OCI-LY3 (cell line): ENCODE results near the gene PLGRKT.
"Not testable (repeated sequence)": the region's sequence is repeated elsewhere in the genome, so short reads cannot be mapped to it uniquely, and the experiment has no call there.

Source experiments
- H2AFZ ChIP-seq: fragments of 200-600, 300-600 bp; shearing (Covaris generic); 2 replicates; pipeline ENCODE4 v1.6.0; 2014; ENCODE audit warnings: antibody characterized with exemption, low read depth, low read length
- H3K27ac ChIP-seq: fragments of 200-600, 300-600 bp; sonication (generic); 2 replicates; pipeline ENCODE4 v1.5.1; 2014; ENCODE audit warnings: mild to moderate bottlenecking, low read length, moderate library complexity, mixed read lengths
- H3K27me3 ChIP-seq: fragments of 200-600, 300-600 bp; sonication (generic); 2 replicates; pipeline ENCODE4 v1.6.1; 2014; ENCODE audit warnings: low read depth, low read length, mixed read lengths
- H3K36me3 ChIP-seq: fragments of 200-600, 300-600 bp; sonication (generic); replicated peaks from 2 replicates; pipeline ENCODE3; 2014; ENCODE audit warnings: low read depth, low read length, mixed read lengths
- H3K4me1 ChIP-seq: fragments of 300-600, 200-600 bp; sonication (generic); 2 replicates; pipeline ENCODE4 v1.6.1; 2014; ENCODE audit warnings: low read length, mixed read lengths
- H3K4me2 ChIP-seq: fragments of 200-600, 300-600 bp; sonication (generic); 2 replicates; pipeline ENCODE4 v1.6.1; 2014; ENCODE audit warnings: low read length, mixed read lengths
- H3K4me3 ChIP-seq: fragments of 300-600, 200-600 bp; sonication (generic); 2 replicates; pipeline ENCODE4 v1.5.1; 2014; ENCODE audit warnings: antibody characterized with exemption, mild to moderate bottlenecking, low read length, moderate library complexity
- H3K79me2 ChIP-seq: fragments of 300-600, 200-600 bp; shearing (Covaris generic); 2 replicates; pipeline ENCODE4 v1.6.1; 2014; ENCODE audit warnings: mild to moderate bottlenecking, low read length, mixed read lengths
- H3K9ac ChIP-seq: fragments of 300-600, 200-600 bp; shearing (Covaris generic); 2 replicates; pipeline ENCODE4 v1.6.0; 2014; ENCODE audit warnings: mild to moderate bottlenecking, low read length, moderate library complexity
- H3K9me3 ChIP-seq: fragments of 200-600, 300-600 bp; shearing (Covaris generic); 2 replicates; pipeline ENCODE4 v1.6.1; 2014; ENCODE audit warnings: low read length, mixed read lengths; ENCODE audit not compliant: insufficient read depth
- H4K20me1 ChIP-seq: fragments of 200-600, 300-600 bp; sonication (generic); 2 replicates; pipeline ENCODE4 v1.6.1; 2016; ENCODE audit warnings: low read length, mixed read lengths; ENCODE audit not compliant: insufficient read depth
- CTCF ChIP-seq: fragments of 200-600, 300-600 bp; sonication (generic); IDR thresholded peaks from 2 replicates; pipeline ENCODE4 v1.5.1; 2014; ENCODE audit warnings: antibody characterized with exemption, low read length, low read depth
- EZH2phosphoT487 ChIP-seq: fragments of 200-600 bp; shearing (Covaris generic); IDR thresholded peaks from 2 replicates; pipeline ENCODE4 v1.6.1; 2018; ENCODE audit warnings: antibody characterized with exemption, mixed run types, low read depth

The PLGRKT gene

DNA sequence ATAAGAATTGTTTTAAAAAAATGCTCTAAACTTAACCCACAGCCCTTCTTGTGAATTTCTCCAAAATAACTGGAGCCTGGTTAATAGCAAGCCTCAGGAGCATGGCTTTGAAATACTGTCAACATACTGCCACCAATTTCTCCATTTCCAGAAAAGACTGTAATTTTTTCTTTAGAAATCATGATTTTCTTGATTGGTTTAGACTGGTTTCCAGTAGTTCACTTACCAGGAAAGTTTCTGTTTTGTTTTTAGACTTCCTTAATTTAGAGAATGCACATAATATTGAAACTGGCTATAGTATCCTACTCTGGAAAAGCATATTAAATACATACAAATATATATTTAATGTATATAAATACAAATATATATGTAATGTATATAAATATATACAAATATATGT, 8.2 kb upstream of the PLGRKT start:
- no peak overlapping the region for H3K27ac ChIP-seq
- TF ChIP-seq CTCF (no peak), EZH2phosphoT487 (no peak)

DNA sequence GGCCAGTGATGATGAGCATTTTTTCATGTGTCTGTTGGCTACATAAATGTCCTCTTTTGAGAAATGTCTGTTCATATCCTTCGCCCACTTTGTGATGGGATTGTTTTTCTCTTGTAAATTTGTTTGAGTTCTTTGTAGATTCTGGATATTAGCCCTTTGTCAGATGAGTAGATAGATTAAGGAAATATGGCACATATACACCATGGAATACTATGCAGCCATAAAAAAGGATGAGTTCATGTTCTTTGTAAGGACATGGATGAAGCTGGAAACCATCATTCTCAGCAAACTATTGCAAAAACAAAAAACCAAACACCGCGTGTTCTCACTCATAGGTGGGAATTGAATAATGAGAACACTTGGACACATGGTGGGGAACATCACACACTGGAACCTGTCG, 7.4 kb upstream of the PLGRKT start:
- H3K9me3 ChIP-seq, H3K4me3 ChIP-seq, H3K27me3 ChIP-seq, H3K36me3 ChIP-seq, H3K9ac ChIP-seq, H4K20me1 ChIP-seq, H2AFZ ChIP-seq, H3K4me2 ChIP-seq, H3K79me2 ChIP-seq, H3K27ac ChIP-seq: not testable (repeated sequence)
- peaks cover 59% of the 10 kb centered on the region for H3K4me1 ChIP-seq

More for the DNA sequence above, 8.2 kb upstream of the PLGRKT start:
- Histone ChIP-seq H2AFZ (no peak overlapping the region), H3K9ac (no peak overlapping the region), H3K36me3 (no peaks in the 10 kb centered on the region), H3K79me2 (no peaks in the 10 kb centered on the region), H3K4me2 (no peak overlapping the region), H3K9me3 (no peaks in the 10 kb centered on the region), H3K4me1 (peaks cover 53% of the 10 kb centered on the region), H3K4me3 (no peak overlapping the region), H3K27me3 (no peaks in the 10 kb centered on the region), H4K20me1 (no peaks in the 10 kb centered on the region)

GRCh38 chr9:5443850-5444249, 6.1 kb upstream of the PLGRKT start:
- Histone ChIP-seq H3K4me2 (no peak overlapping the region), H2AFZ (no peak overlapping the region), H3K36me3 (no peaks in the 10 kb centered on the region), H3K4me1 (peaks cover 59% of the 10 kb centered on the region), H3K4me3 (no peak overlapping the region), H3K9me3 (no peaks in the 10 kb centered on the region), H3K79me2 (no peaks in the 10 kb centered on the region), H3K27me3 (no peaks in the 10 kb centered on the region), H3K9ac (no peak overlapping the region), H4K20me1 (no peaks in the 10 kb centered on the region), H3K27ac (no peak overlapping the region)
- TF ChIP-seq CTCF (no peak), EZH2phosphoT487 (no peak)

- peaks cover 46% of the 10 kb centered on the region for H3K4me1 ChIP-seq
- H3K27me3 ChIP-seq, result no peaks in the 10 kb centered on the region
- H4K20me1 ChIP-seq, result no peaks in the 10 kb centered on the region
- no peaks in the 10 kb centered on the region for H3K9me3 ChIP-seq
- H3K27ac ChIP-seq, result no peak overlapping the region
- H2AFZ ChIP-seq, result no peak overlapping the region
- H3K9ac ChIP-seq, result no peak overlapping the region
- H3K4me2 ChIP-seq, result no peak overlapping the region
- peak; percentile 77 for TF ChIP-seq CTCF
- TF ChIP-seq EZH2phosphoT487, result no peak
- no peaks in the 10 kb centered on the region for H3K36me3 ChIP-seq
- H3K79me2 ChIP-seq, result no peaks in the 10 kb centered on the region; the same call in 1 of the 2 replicates
- H3K4me3 ChIP-seq, result no peak overlapping the region
Observed at GRCh38 chr9:5442400-5443011, 4.8 kb upstream of the PLGRKT start.

- TF ChIP-seq EZH2phosphoT487, result no peak
- TF ChIP-seq CTCF, result no peak
- Histone ChIP-seq H4K20me1 (no peaks in the 10 kb centered on the region), H3K9ac (no peak overlapping the region), H3K27ac (no peak overlapping the region), H3K4me3 (no peak overlapping the region), H3K9me3 (no peaks in the 10 kb centered on the region), H3K36me3 (peaks cover 7% of the 10 kb centered on the region), H3K4me2 (no peak overlapping the region), H3K27me3 (no peaks in the 10 kb centered on the region), H2AFZ (no peak overlapping the region), H3K79me2 (peaks cover 11% of the 10 kb centered on the region), H3K4me1 (peaks cover 41% of the 10 kb centered on the region)
Observed at GRCh38 chr9:5441043-5441442, 3.3 kb upstream of the PLGRKT start.
